Astrocyte of the cerebellum (primary cell): ENCODE data around the gene TIMM10.

ENCODE experiments used
- DNase-seq: peaks from one replicate; pipeline ENCODE4 v3.0.0-alpha.2; 2011; ENCODE audit warnings: low read depth
- H3K4me3 ChIP-seq: 2 replicates; pipeline ENCODE4 v1.5.1; 2011; ENCODE audit warnings: mild to moderate bottlenecking, low read depth, low read length, moderate library complexity
- in situ Hi-C: cut with HindIII; loops from 2 replicates; pipeline ENCODE4 v1.10.0; 2017; ENCODE audit warnings: low sequenced_read_pairs
- TF ChIP-seq, protein P1 (sequence below): IDR thresholded peaks from 2 replicates; pipeline ENCODE4 v1.5.1; 2012; ENCODE audit warnings: low read length, low read depth, moderate library complexity, mild to moderate bottlenecking; ENCODE audit errors: missing control alignments

Gene TIMM10, protein sequence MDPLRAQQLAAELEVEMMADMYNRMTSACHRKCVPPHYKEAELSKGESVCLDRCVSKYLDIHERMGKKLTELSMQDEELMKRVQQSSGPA

DNA sequence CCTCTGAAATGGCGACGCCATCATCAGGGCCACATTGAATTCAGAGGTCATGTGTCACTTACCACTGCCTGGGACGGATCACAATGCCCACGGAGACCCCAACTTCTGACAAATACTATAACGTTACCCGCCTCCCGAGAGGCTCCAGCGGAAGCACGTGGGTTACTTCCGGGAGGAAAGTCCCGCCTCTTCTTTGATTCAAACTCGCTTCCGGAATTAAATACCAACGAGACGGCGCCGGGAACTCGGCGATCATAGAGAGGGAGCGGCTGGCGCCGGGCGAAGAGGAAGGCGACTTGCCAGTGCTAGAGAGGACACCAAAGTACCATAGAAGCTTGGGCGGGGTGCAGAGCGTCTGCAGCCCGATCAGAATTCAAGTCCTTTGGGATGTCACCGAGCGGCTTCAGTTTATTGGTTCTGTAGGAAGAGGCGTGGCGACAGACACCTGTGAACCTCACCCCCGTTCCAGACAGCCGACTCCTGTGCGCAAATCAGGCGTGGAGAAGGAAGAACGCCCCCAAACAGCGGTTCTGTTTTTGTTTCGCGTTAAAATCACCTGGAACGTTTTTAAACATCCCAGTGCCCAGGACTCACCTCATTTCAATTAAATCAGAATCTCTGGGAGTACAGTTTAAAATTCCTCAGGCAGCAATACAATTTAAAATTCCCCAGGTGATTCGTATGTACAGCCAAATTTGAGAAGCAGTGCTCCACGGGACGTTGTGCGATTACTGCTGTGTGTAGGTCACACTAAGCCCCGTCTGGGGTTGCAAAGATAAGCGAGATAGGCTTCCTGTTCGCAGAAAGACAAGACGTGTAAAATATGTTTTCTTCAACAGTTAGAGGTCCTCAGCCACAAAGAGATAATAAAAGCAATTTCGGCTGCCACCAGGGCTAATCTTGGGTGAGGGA, at the start of gene TIMM10:
Gene TIMM10 (minus strand): TSS at position 159 of the 912 bp plus-strand sequence. CDS start 565 bp downstream, outside the sequence.
- H3K4me3 ChIP-seq: peak within 1 kb of the TSS; percentile 68
- TF ChIP-seq, protein P1, sequence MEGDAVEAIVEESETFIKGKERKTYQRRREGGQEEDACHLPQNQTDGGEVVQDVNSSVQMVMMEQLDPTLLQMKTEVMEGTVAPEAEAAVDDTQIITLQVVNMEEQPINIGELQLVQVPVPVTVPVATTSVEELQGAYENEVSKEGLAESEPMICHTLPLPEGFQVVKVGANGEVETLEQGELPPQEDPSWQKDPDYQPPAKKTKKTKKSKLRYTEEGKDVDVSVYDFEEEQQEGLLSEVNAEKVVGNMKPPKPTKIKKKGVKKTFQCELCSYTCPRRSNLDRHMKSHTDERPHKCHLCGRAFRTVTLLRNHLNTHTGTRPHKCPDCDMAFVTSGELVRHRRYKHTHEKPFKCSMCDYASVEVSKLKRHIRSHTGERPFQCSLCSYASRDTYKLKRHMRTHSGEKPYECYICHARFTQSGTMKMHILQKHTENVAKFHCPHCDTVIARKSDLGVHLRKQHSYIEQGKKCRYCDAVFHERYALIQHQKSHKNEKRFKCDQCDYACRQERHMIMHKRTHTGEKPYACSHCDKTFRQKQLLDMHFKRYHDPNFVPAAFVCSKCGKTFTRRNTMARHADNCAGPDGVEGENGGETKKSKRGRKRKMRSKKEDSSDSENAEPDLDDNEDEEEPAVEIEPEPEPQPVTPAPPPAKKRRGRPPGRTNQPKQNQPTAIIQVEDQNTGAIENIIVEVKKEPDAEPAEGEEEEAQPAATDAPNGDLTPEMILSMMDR: no peak
- DNase-seq: peak; percentile 90
- in situ Hi-C loops: loop anchor here (5.0 kb wide), 1 partner anchor 204 kb away; no protein-coding TSS in a partner anchor

GRCh38 chr11:57574061-57574460, 43.5 kb upstream of the TIMM10 start:
- no peak for DNase-seq
- TF ChIP-seq, protein P1: no peak
- in situ Hi-C loops: no loop called here
- H3K4me3 ChIP-seq: no peak overlapping the region

GRCh38 chr11:57571606-57572005, 41.1 kb upstream of the TIMM10 start:
- TF ChIP-seq, protein P1: no peak
- no peak overlapping the region for H3K4me3 ChIP-seq
- in situ Hi-C loops: no loop called here
- DNase-seq: no peak

DNA sequence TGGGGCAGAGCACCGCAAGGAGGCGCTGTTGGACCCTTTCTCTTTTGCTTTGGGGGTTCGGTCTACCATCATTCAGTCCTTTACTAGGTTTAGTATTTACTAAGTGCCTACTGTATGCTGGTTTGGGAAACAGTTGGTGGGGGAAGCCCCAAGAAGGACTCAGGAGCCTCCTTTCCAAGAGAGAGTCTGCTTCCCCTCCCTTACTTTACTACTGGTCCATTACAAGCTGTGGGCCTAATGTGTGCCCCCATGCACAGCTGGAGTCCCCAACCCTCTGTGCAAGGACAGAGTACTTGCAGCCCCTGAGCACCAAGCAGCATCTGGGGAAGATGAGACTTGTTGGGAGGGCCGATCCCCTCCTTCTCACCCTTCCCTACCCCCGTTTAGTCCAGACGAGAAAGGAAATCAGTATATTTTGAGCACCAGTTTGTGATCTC, 37.8 kb upstream of the TIMM10 start:
- no peak for DNase-seq
- peak overlapping the region; percentile 80 for H3K4me3 ChIP-seq
- TF ChIP-seq, protein P1: peak; percentile 94
- in situ Hi-C loops: no loop called here

- in situ Hi-C loops: no loop called here
- TF ChIP-seq, protein P1: no peak
Observed at GRCh38 chr11:57567515-57568329, 37.2 kb upstream of the TIMM10 start, which contains the start of gene UBE2L6. UBE2L6 (minus strand) TSS chr11:57567672; CDS start chr11:57567611, 61 bp downstream.

GRCh38 chr11:57566905-57567514, 36.5 kb upstream of the TIMM10 start:
- peak overlapping the region; percentile 80 for H3K4me3 ChIP-seq
- in situ Hi-C loops: no loop called here
- no peak for DNase-seq
- TF ChIP-seq, protein P1: no peak

More at GRCh38 chr11:57567515-57568329, 37.2 kb upstream of the TIMM10 start, which contains the start of gene UBE2L6:
- peak within 1 kb of the TSS; percentile 80 for H3K4me3 ChIP-seq
- DNase-seq: peak; percentile 40
